PFSK-1 (cell line): Measurements from ENCODE around the gene UGCG.

Source experiments
- FOXP2 ChIP-seq: optimal IDR thresholded peaks from 2 replicates; pipeline ENCODE3; 2011; ENCODE audit warnings: borderline replicate concordance, control low read depth, inconsistent platforms; ENCODE audit not compliant: insufficient read depth; ENCODE audit errors: extremely low read length, extremely low read depth
- POLR2AphosphoS5 ChIP-seq: IDR thresholded peaks from 2 replicates; pipeline ENCODE4 v1.6.1; 2012; ENCODE audit warnings: low read depth, mild to moderate bottlenecking, control low read depth, low read length, moderate library complexity
- SIN3A ChIP-seq: IDR thresholded peaks from 2 replicates; pipeline ENCODE4 v1.6.1; 2012; ENCODE audit warnings: mild to moderate bottlenecking, low read length, moderate library complexity, borderline replicate concordance; ENCODE audit not compliant: insufficient read depth
- TAF1 ChIP-seq: IDR thresholded peaks from 2 replicates; pipeline ENCODE4 v1.6.1; 2012; ENCODE audit warnings: low read length, control low read depth, borderline replicate concordance; ENCODE audit not compliant: insufficient read depth
- TF ChIP-seq, protein P1 (sequence below), 2 experiments: IDR thresholded peaks; 2 replicates each; pipeline versions ENCODE4 v1.6.1 to v1.8.0; 2011 to 2012; ENCODE audit warnings: low read depth in 2 of 2, low read length in 2 of 2, control low read depth in 1 of 2, inconsistent platforms in 1 of 2, mild to moderate bottlenecking in 1 of 2, moderate library complexity in 1 of 2; ENCODE audit not compliant: insufficient read depth in 1 of 2

Gene UGCG

DNA sequence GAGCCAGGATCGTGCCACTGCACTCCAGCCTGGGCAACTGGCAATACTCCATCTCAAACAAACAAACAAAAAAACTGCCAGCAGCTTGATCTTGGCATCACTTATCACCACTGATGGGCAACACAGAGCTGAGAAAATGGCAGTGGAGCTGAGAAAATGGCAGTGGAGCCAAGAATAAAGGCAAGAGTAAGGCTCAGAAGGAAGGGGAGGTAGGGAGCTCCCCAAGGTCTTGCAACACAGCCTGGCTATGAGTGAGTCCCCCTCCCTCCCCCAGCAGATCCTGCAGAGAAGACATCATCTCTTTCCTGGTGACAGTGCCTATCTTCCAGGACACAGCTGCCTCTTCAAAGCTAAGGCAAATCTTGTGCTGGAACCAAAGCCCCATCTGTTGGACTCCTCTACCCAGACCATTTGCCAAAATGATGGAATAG, 70.3 kb downstream of the UGCG start:
- TF ChIP-seq, protein P1, sequence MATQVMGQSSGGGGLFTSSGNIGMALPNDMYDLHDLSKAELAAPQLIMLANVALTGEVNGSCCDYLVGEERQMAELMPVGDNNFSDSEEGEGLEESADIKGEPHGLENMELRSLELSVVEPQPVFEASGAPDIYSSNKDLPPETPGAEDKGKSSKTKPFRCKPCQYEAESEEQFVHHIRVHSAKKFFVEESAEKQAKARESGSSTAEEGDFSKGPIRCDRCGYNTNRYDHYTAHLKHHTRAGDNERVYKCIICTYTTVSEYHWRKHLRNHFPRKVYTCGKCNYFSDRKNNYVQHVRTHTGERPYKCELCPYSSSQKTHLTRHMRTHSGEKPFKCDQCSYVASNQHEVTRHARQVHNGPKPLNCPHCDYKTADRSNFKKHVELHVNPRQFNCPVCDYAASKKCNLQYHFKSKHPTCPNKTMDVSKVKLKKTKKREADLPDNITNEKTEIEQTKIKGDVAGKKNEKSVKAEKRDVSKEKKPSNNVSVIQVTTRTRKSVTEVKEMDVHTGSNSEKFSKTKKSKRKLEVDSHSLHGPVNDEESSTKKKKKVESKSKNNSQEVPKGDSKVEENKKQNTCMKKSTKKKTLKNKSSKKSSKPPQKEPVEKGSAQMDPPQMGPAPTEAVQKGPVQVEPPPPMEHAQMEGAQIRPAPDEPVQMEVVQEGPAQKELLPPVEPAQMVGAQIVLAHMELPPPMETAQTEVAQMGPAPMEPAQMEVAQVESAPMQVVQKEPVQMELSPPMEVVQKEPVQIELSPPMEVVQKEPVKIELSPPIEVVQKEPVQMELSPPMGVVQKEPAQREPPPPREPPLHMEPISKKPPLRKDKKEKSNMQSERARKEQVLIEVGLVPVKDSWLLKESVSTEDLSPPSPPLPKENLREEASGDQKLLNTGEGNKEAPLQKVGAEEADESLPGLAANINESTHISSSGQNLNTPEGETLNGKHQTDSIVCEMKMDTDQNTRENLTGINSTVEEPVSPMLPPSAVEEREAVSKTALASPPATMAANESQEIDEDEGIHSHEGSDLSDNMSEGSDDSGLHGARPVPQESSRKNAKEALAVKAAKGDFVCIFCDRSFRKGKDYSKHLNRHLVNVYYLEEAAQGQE (IDR thresholded peaks at IDR 0.05; ENCODE audit: insufficient read depth in 1 of 2, low read depth in 2 of 2, low read length in 2 of 2) = no peak
- TF ChIP-seq POLR2AphosphoS5 = no peak
- TF ChIP-seq TAF1 = no peak
- no peak for TF ChIP-seq SIN3A
- no peak for TF ChIP-seq FOXP2

DNA sequence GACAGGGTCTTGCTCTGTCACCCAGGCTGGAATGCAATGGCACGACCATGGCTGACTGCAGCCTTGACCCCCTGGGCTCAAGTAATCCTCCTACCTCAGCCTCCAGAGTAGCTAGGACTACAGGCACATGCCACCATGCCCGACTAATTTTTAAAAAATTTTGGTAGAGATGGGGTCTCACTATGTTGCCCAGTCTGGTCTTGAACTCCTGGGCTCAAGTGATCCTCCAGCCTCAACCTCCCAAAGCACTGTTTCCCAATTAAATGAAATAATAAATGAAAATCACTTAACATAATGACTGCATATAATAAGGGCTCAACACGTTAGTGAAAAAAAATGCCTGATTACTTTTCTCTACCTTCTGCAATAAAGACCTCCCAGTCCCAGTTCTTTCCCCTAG, 71.0 kb downstream of the UGCG start:
- TF ChIP-seq TAF1 (no peak), POLR2AphosphoS5 (no peak), SIN3A (no peak), FOXP2 (no peak)
- TF ChIP-seq, protein P1 (IDR thresholded peaks at IDR 0.05; ENCODE audit: insufficient read depth in 1 of 2, low read depth in 2 of 2, low read length in 2 of 2) = no peak

DNA sequence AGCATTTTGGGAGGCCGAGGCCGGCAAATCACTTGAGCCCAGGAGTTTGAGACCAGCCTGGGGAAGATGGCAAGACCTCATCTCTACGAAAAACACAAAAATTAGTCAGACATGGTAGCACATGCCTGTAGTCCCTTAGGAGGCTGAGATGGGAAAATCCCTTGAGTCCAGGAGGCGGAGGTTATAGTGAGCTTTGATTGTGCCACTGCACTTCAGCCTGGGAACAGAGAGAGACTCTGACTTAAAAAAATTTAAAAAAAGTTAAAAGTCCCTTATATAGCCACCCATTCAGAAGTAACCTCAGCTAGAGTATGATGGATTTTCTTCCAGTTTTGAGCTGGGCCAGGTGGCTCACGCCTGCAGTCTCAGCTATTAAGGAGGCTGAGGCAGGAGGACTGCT, 72.4 kb downstream of the UGCG start:
- TF ChIP-seq FOXP2 = no peak
- TF ChIP-seq, protein P1 (IDR thresholded peaks at IDR 0.05; ENCODE audit: insufficient read depth in 1 of 2, low read depth in 2 of 2, low read length in 2 of 2) = no peak
- no peak for TF ChIP-seq SIN3A
- TF ChIP-seq POLR2AphosphoS5 = no peak
- no peak for TF ChIP-seq TAF1

DNA sequence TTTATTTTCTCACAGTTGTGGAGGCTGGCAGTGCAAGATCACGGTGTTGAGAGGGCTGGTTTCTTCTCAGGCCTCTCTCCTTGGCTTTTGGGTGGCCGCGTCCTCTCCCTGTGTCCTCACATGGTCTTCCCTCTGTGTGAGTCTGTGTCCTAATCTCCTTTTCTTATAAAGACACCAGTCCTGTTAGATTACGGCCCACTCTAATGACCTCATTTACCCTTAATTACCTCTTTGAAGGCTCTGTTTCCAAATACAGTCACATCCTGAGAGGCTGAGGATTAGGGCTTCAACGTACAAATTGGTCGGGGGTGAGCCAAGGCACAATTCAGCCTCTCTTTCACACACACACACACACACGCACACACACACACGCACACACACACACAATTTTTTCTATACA, 73.0 kb downstream of the UGCG start:
- TF ChIP-seq POLR2AphosphoS5 (no peak), SIN3A (no peak), TAF1 (no peak), FOXP2 (no peak)
- TF ChIP-seq, protein P1 (IDR thresholded peaks at IDR 0.05; ENCODE audit: insufficient read depth in 1 of 2, low read depth in 2 of 2, low read length in 2 of 2) = no peak

DNA sequence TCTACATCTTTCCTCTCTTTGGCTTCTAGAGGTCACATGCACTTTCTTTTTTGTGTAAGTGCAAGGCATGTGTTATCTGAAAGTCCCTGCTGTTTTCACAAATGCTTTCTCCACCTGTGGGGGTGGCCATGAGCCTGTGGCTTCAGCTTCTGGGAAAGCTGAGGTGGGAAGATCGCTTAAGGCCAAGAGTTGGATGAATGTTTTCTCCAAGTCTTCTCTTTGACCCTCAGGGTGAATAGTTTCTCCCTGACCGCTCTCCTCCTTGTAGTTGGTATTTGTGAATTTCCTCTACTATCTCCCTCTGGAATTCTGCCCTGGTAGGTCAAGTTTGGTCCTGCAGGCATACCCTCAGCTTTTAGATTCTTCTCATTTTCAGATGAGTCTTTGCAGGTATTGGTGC, 74.2 kb downstream of the UGCG start:
- TF ChIP-seq FOXP2 (no peak), POLR2AphosphoS5 (no peak), TAF1 (no peak), SIN3A (no peak)
- TF ChIP-seq, protein P1 (IDR thresholded peaks at IDR 0.05; ENCODE audit: insufficient read depth in 1 of 2, low read depth in 2 of 2, low read length in 2 of 2) = no peak
